Measurements from ENCODE around the gene OTOA. TPM values are rescaled to one million over a fixed set of nuclear protein-coding genes. Genes with fewer than 3 reads are reported as not detected.
A peak's percentile ranks its signal among the peaks of the same experiment; 100 is the strongest.

OTOA gene
- 0.05 and 0.08 TPM in 2 replicates for polyA plus RNA-seq (2011; rRNA removed)
- polyA plus RNA-seq (2012; cell fraction: cytosol; rRNA removed): 0.03 TPM in 2 replicates
- polyA plus RNA-seq (2012; cell fraction: nucleus; rRNA removed): 0.02 and 0.09 TPM in 2 replicates
- 0.04 TPM in 1 of 3 replicates, not detected in the others for polyA plus RNA-seq (2017; fragmentation: RNase III; extraction: RNeasy Plus Mini Kit Qiagen cat#74134 plus additional on column Dnase treatment)
- polyA minus RNA-seq (2011; rRNA and poly(A)+ RNA removed): not detected in 2 replicates

GRCh38 chr16:21663889-21664647, at the start of gene OTOA:
OTOA (plus strand) TSS chr16:21663968; CDS start chr16:21678515, 14,547 bp downstream.
- H3K4me2 ChIP-seq: peak within 1 kb of the TSS; percentile 50
- POLR2A ChIA-PET: no interaction called here

GRCh38 chr16:21614896-21615295, 48.9 kb upstream of the OTOA start:
- ATAC-seq (0 out of 6 replicates have a peak, but pooled peaks of 1 of the 2 experiments have one; percentile 44), FAIRE-seq (no peak), DNase-seq (ENCODE audit: low read depth in 1 of 2, low spot score in 1 of 2) (no peak)
- CTCF ChIA-PET: interaction anchor here (1.7 to 1.8 kb wide), 2 partner anchors 9 to 11 kb away, joined by 3 to 7 read pairs; no protein-coding TSS in a partner anchor
- WGBS (ENCODE audit: missing lambda C conversion rate): 100% methylated on average over 3 of the region's 3 CpGs
- Histone ChIP-seq H3K27ac (no peak overlapping the region), H3K4me3 (no peak overlapping the region), H3K4me1 (peaks cover 20% of the 10 kb centered on the region), H3K9me3 (no peaks in the 10 kb centered on the region), H3K4me2 (no peak overlapping the region)
- TF ChIP-seq HOXB13 (CRISPR knock-in tag; IDR thresholded peaks at IDR 0.05; ENCODE audit: low read depth) (no peak), ELK1 (IDR thresholded peaks at IDR 0.05; ENCODE audit: low read depth, low read length) (no peak), FOXS1 (CRISPR knock-in tag; IDR thresholded peaks at IDR 0.05) (no peak), PBX3 (IDR thresholded peaks at IDR 0.05) (no peak), HMGXB4 (CRISPR knock-in tag; IDR thresholded peaks at IDR 0.05; ENCODE audit: borderline replicate concordance) (no peak), REST (IDR thresholded peaks at IDR 0.05) (no peak), RARB (CRISPR knock-in tag; IDR thresholded peaks at IDR 0.05) (no peak), KDM5A (IDR thresholded peaks at IDR 0.05) (no peak), SREBF2 (IDR thresholded peaks at IDR 0.05) (no peak), POLR2AphosphoS2 (conservative IDR thresholded peaks at IDR 0.05; ENCODE audit: low read length) (no peak), HDAC2 (IDR thresholded peaks at IDR 0.05) (no peak), MAFK (IDR thresholded peaks at IDR 0.05; ENCODE audit: partially characterized antibody) (no peak), JUNB (IDR thresholded peaks at IDR 0.05) (no peak), EHMT2 (IDR thresholded peaks at IDR 0.05; ENCODE audit: low read depth) (no peak)
- POLR2A ChIA-PET: no interaction called here

More at GRCh38 chr16:21663889-21664647, at the start of gene OTOA:
- CTCF ChIA-PET: interaction anchor here (1.9 kb wide), 1 partner anchor 44 kb away, joined by 5 read pairs; no protein-coding TSS in a partner anchor
- ATAC-seq: peak; percentile 43 to 46; a peak in 2 of 6 replicates
- Histone ChIP-seq H3K4me3 (0 out of 3 replicates have a peak within 1 kb of the TSS, but pooled peaks have one; percentile 8), H3K27ac (0 out of 6 replicates have a peak within 1 kb of the TSS, but pooled peaks of 1 of the 2 experiments have one; percentile 18), H3K9me3 (no peaks in the 10 kb centered on the region), H3K4me1 (no peaks in the 10 kb centered on the region)
- TF ChIP-seq RCOR1 (IDR thresholded peaks at IDR 0.05; ENCODE audit: low read depth, low read length) (no peak), BCL3 (IDR thresholded peaks at IDR 0.05) (no peak), EHF (CRISPR knock-in tag; IDR thresholded peaks at IDR 0.05) (no peak)
- no peak for FAIRE-seq
- DNase-seq (ENCODE audit: low read depth in 1 of 2, low spot score in 1 of 2): no peak
- 65% methylated on average over 18 of the region's 45 CpGs for WGBS (ENCODE audit: missing lambda C conversion rate)

Data from A549 (cell line).